OCI-LY7 (cell line): Measurements from ENCODE around the gene NPC2. TPM values are rescaled to one million over a fixed set of nuclear protein-coding genes. Genes with fewer than 3 reads are reported as not detected.

Experiments
- BruUV-seq: library from RNA; stranded (reverse); fragments of 400-500 nt; replicated peaks from 2 replicates; lab custom pipeline; 2021; lab: Mats Ljungman, UMichigan
- CTCF ChIA-PET: fragments of 300-600 bp; sonication (Branson Sonifier 250); formaldehyde crosslinking; loops from one replicate; lab custom pipeline; 2022; ENCODE audit warnings: antibody characterized with exemption; ENCODE audit not compliant: unreplicated experiment; lab: Charles Lee
- POLR2A ChIA-PET: fragments of 300-600 bp; sonication (Branson Sonifier 250); formaldehyde crosslinking; loops from one replicate; lab custom pipeline; 2022; ENCODE audit warnings: antibody characterized with exemption; lab: Charles Lee
- DNase-seq: peaks from one replicate; pipeline ENCODE4 v3.0.0-alpha.2; 2015; ENCODE audit warnings: low spot score
- H2AFZ ChIP-seq: fragments of 200-600 bp; sonication (generic), shearing (Covaris generic); 2 replicates; pipeline ENCODE4 v1.6.1; 2014; ENCODE audit warnings: mild to moderate bottlenecking, antibody characterized with exemption, low read length, moderate library complexity
- H3K27ac ChIP-seq: fragments of 200-600 bp; sonication (generic); 2 replicates; pipeline ENCODE4 v1.5.1; 2014; ENCODE audit warnings: mixed run types, low read depth, mild to moderate bottlenecking, moderate library complexity, low read length, inconsistent platforms; ENCODE audit not compliant: poor library complexity, severe bottlenecking
- H3K36me3 ChIP-seq: fragments of 200-600 bp; sonication (generic); 2 replicates; pipeline ENCODE4 v1.6.1; 2014; ENCODE audit warnings: mild to moderate bottlenecking, antibody characterized with exemption, low read length, moderate library complexity, mixed read lengths; ENCODE audit not compliant: insufficient read depth
- H3K4me1 ChIP-seq: fragments of 200-600 bp; sonication (generic); 2 replicates; pipeline ENCODE4 v1.5.1; 2014; ENCODE audit warnings: mild to moderate bottlenecking, low read length; ENCODE audit not compliant: insufficient read depth, poor library complexity, severe bottlenecking
- H3K4me2 ChIP-seq: fragments of 200-600 bp; sonication (generic); 2 replicates; pipeline ENCODE4 v1.6.1; 2014; ENCODE audit warnings: mild to moderate bottlenecking, low read length
- H3K4me3 ChIP-seq: fragments of 200-600 bp; sonication (generic); 2 replicates; pipeline ENCODE4 v1.5.1; 2014; ENCODE audit warnings: mild to moderate bottlenecking, low read depth, low read length; ENCODE audit not compliant: poor library complexity, severe bottlenecking
- H3K79me2 ChIP-seq: fragments of 200-600 bp; sonication (generic); 2 replicates; pipeline ENCODE4 v1.6.1; 2016; ENCODE audit warnings: low read depth, mild to moderate bottlenecking, low read length, moderate library complexity, mixed read lengths; ENCODE audit not compliant: insufficient read depth
- H3K9me2 ChIP-seq: fragments of 200-600 bp; sonication (generic); 2 replicates; pipeline ENCODE4 v1.6.1; 2016; ENCODE audit warnings: mild to moderate bottlenecking, low read length, mixed read lengths; ENCODE audit not compliant: insufficient read depth
- H3K9me3 ChIP-seq: fragments of 200-600 bp; sonication (generic); 2 replicates; pipeline ENCODE4 v1.6.1; 2014; ENCODE audit warnings: mild to moderate bottlenecking, mixed run types, low read length, mixed read lengths
- H4K20me1 ChIP-seq: fragments of 200-600 bp; sonication (generic); 2 replicates; pipeline ENCODE4 v1.6.1; 2014; ENCODE audit warnings: mild to moderate bottlenecking, antibody characterized with exemption, low read length, moderate library complexity, mixed read lengths; ENCODE audit not compliant: insufficient read depth
- CTCF ChIP-seq: fragments of 200-600 bp; sonication (generic); conservative IDR thresholded peaks from 2 replicates; pipeline ENCODE4 v1.5.1; 2014; ENCODE audit warnings: mild to moderate bottlenecking, antibody characterized with exemption, low read length, moderate library complexity, mixed read lengths
- EZH2phosphoT487 ChIP-seq: fragments of 200-600 bp; sonication (generic); IDR thresholded peaks from 2 replicates; pipeline ENCODE4 v1.6.1; 2018; ENCODE audit warnings: low read depth, borderline replicate concordance, mild to moderate bottlenecking, mixed run types, antibody characterized with exemption, low read length, moderate library complexity, mixed read lengths
- intact Hi-C: fragments of 100-400 bp; cut with micrococcal nuclease; formaldehyde crosslinking; loops from one replicate; pipeline ENCODE4 v1.10.0; 2022; ENCODE audit not compliant: unreplicated experiment
- total RNA-seq, 2 experiments: library from RNA; depleted of rRNA in 1 of 2; stranded (reverse); fragments of >200 nt in 1 of 2; shearing (Covaris generic) in 1 of 2; gene quantifications; 2 replicates each; pipeline ENCODE4 v1.2.3, GENCODE V29; 2014 to 2022

The NPC2 gene
- total RNA-seq, 2 experiments from 2014 or later = 37.8 to 80.8 TPM

DNA sequence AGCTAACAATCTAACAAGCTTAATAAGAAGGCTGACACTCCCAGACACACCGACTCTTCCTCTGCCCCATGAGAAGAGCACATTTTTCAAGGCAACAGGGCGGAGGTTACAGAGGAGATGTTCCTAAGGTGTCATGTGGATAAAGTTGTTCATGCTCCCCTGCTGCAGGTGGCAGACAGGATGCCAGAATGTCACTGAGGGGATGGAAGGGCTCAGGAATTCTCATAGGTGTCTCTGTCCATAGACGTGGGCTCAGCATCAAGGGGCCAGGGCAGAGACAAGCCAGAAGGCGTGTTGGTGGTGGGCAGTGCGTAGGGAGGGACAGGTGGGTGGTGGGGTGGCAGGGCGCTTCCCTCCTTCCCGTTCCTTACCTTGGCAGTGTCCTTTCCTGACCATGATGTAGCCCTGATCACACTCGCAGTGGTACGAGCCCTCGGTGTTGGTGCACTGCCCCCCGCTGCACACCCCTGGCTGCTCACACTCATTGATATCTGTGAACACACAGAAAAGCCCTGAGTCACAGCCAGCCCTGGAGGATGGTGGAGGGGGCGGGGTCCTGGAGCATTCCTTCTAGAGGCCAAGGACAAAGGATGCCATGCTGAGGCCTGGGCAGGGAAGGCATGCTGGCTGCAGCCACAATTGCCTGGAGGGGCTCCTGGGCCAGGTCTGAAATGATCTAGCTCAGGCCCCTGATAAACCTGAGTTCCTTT is 23.5 kb upstream of the NPC2 start:
- Histone ChIP-seq H4K20me1 (no peaks in the 10 kb centered on the region), H2AFZ (no peak overlapping the region)
- BruUV-seq = no TSS peak

GRCh38 chr14:74515891-74516412 is 22.8 kb upstream of the NPC2 start:
- no peak overlapping the region for H3K27ac ChIP-seq
- H3K9me3 ChIP-seq = no peaks in the 10 kb centered on the region
- POLR2A ChIA-PET = interaction anchor here (0.7 kb wide), 1 partner anchor 10 kb away, joined by 3 read pairs; no protein-coding TSS in a partner anchor
- H3K36me3 ChIP-seq = no peaks in the 10 kb centered on the region
- BruUV-seq = no TSS peak
- intact Hi-C loops = no loop called here
- no peak overlapping the region for H3K4me3 ChIP-seq
- TF ChIP-seq CTCF = no peak
- TF ChIP-seq EZH2phosphoT487 = no peak
- no peaks in the 10 kb centered on the region for H3K9me2 ChIP-seq
- DNase-seq = no peak
- H3K4me2 ChIP-seq = no peak overlapping the region
- CTCF ChIA-PET = no interaction called here
- H2AFZ ChIP-seq = no peak overlapping the region
- no peaks in the 10 kb centered on the region for H3K79me2 ChIP-seq
- H4K20me1 ChIP-seq = no peaks in the 10 kb centered on the region
- no peaks in the 10 kb centered on the region for H3K4me1 ChIP-seq

More for the DNA sequence above, 23.5 kb upstream of the NPC2 start:
- Histone ChIP-seq H3K79me2 (no peaks in the 10 kb centered on the region), H3K27ac (no peak overlapping the region), H3K36me3 (no peaks in the 10 kb centered on the region), H3K9me2 (no peaks in the 10 kb centered on the region), H3K4me1 (no peaks in the 10 kb centered on the region), H3K9me3 (no peaks in the 10 kb centered on the region), H3K4me2 (no peak overlapping the region), H3K4me3 (no peak overlapping the region)
- POLR2A ChIA-PET = interaction anchor here (0.7 kb wide), 1 partner anchor 9 kb away, joined by 3 read pairs; no protein-coding TSS in a partner anchor
- TF ChIP-seq EZH2phosphoT487 (no peak), CTCF (no peak)
- CTCF ChIA-PET = no interaction called here
- intact Hi-C loops = no loop called here
- no peak for DNase-seq

DNA sequence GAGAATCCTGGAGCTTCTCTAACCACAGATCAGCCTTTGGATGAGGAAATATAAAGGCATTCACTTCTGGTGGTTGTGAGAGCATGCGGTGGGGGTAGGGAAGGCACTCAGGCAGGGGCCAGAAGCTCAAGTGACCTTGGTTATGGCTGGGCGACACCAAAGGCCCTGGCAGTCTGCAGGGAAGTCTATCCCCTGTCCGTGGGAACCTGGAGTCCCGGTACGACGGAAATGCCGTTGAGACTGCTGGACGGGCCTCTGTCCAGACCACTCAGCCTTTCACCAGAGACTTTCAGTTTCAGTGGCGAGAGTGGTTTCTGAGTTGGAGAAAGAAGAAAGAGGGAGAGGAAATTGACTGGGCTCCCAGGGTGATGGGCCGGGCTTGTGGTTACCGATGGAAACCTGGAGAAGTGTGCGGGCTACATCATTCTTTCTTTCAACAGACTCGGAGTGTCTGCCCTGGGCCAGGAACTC is 21.4 kb upstream of the NPC2 start:
- no peaks in the 10 kb centered on the region for H3K36me3 ChIP-seq
- CTCF ChIA-PET = no interaction called here
- H2AFZ ChIP-seq = no peak overlapping the region
- no peaks in the 10 kb centered on the region for H3K9me3 ChIP-seq
- TF ChIP-seq EZH2phosphoT487 = no peak
- no peak for TF ChIP-seq CTCF
- no peaks in the 10 kb centered on the region for H3K9me2 ChIP-seq
- H3K4me1 ChIP-seq = no peaks in the 10 kb centered on the region
- DNase-seq = no peak
- H3K4me3 ChIP-seq = no peak overlapping the region
- intact Hi-C loops = no loop called here
- POLR2A ChIA-PET = no interaction called here
- no peaks in the 10 kb centered on the region for H3K79me2 ChIP-seq
- no peak overlapping the region for H3K27ac ChIP-seq
- BruUV-seq = no TSS peak
- H4K20me1 ChIP-seq = no peaks in the 10 kb centered on the region
- no peak overlapping the region for H3K4me2 ChIP-seq
